GM21390 (cell line): ENCODE results near the gene SLC17A6.

Experiments used
- ATAC-seq: cut with Tn5 transposase; IDR thresholded peaks from one replicate; pipeline ENCODE4 v1.9.1; 2021; ENCODE audit not compliant: unreplicated experiment

SLC17A6 gene

DNA sequence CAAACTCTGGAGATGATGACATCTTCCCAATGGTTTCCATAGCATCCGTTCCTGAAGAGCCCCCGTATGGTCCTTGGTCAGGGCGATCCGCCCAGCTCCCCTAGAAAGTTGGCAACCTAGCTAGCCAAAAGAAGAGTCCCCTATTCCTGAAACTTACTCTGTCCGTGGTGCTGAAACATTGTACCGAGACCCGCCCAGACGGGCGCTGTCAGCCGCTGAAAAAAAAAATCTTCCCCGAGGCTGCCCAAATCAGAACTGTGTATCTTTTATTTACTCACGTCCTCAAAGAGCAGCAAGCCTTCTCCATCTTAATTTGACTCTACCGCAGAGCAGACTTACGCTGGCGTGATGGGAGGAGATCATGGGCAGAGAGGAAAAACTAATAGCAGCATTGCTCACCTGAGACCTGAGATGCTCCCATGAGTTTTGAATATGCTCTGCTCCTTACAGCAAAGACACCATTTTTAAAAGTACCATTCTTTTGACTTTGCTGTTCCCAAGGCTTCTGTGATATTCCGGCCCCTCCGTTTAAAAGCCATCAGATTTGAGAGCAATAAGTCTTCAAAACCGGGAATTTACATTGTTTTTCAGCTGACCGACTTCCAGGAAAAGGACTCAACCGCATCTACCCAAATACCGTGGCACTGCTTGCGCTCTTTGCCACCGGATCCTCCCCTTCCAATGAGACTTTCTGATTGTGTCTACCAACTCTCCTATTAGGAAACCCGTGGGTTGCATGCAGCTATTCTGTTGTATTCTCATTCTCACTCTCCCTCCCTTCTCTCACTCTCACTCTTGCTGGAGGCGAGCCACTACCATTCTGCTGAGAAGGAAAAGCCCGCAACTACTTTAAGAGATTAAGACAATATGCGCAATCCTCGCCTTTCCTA, at the start of gene SLC17A6:
TSS of gene SLC17A6 (plus strand) at position 786 of the 890 bp plus-strand sequence. CDS start 153 bp downstream, outside the sequence.
- no peak for ATAC-seq

DNA sequence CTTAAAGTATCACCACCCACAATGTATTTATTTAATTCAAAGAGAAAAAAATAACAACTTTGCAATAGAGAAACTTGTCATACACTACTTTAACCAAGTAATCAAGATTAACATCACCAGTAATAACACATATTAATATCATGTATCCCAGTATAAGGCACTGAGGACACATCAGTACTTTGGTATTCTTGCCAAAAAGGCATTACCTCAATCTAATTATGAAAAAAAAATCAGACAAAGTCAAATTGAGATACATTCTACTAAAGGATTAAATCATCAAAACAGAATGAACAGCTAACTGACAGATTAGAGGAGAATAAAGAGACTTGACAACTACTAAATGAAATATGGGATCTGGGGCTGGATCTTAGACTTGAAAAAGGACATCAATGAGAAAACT, 35.8 kb upstream of the SLC17A6 start:
- ATAC-seq, result no peak

DNA sequence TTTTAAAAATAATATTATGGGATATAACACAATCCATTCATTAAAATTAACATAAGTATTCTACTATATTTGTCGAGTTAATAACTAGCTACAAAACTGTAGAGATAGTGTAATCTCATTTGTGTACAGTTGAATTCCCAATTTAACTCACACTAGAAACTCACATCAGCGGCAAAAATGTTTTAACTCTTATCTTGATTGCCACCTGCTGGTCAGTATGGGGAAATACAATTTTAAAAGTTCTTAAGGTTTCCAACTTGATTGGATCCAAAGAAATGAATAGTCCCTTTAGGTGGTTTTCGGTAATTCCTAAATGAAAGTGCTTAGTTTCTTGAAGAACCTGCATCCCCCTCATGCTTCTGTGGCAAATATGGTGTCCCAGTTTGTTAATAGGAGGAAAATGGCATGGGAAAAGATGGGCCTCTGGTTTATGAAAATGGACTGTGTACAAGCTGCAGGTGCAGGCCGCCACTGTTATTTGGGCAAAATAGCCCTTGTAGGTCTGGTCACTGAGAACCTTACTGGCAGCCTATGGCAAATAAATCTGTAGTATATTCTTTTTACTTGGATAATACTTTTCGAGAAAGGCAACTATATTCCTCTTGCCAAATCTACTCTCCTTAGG, 33.7 kb upstream of the SLC17A6 start:
- ATAC-seq, result peak; percentile 55

DNA sequence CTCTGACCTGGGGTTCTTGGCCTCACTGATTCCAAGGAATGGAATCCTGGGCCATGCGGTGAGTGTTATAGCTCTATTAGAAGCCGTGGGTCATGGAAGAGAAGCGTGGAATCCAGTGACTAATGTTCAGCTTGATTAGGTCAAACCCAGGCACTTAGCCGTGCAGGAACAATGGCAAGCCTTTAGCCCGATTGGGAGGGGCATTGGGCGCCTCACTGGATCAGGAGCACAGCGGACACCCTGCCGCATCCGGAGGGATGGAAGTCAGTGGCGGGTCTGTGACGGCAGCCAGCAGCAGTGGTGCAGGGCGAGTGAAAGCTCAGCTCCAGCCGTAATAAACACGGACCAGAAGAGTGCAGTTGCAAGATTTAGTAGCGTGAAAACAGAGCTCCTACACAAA, 20.5 kb upstream of the SLC17A6 start:
- no peak for ATAC-seq

DNA sequence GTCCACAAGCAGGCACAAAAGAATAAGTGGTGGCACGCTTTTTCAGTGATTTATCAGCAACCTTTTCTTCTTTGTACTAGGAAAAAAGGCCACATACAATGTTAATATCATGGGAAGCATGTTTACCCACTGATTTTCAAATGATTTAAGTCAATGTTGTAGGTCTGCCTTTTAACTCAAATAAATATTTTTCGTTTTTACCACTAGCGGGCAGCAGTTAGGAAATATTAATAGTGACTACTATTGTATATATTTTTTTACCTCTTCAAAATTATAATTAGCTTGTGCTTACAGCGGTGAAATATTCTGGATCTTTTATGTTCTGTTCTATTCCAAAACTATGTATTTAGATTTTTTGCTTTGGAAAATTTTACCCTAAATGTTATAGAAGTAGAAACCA, 6.4 kb upstream of the SLC17A6 start:
- no peak for ATAC-seq

DNA sequence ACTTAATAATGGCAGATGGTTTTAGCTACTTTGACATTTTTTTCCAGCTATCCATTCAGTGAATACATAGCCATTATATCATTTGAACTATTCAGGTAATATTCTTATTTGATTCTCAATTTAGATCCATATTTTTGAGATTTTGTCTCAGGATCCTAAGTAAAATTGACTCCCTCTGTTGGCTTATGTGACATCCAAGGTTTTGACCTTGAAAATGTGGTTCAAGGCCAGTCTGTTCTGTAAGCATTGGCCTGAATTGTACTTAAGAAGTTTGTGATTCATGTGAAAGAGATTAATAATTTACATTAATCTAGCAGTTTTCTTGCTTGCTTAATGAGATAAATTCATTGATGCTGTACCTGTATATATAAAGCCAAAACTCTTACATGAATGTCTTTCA, 1.6 kb upstream of the SLC17A6 start:
- ATAC-seq, result no peak

DNA sequence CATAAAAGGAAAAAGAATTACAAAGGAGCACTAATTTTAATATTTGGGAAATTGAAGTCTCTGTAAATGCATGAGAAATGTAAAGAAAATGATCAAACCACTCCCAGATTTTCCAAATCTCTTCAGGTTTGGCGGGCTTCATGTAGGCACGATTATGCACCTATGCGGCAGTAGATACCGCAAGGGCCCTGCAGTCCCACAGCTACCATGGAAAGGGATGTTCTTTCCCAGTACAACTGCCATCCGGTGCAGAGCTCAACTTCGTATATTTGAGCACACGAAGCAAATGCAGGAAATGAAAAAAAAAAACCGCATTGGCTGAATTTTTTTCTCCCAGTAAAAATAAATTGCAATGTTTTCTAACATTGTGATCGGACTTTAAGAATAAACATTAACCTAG, 1.4 kb downstream of the SLC17A6 start:
- ATAC-seq, result no peak

DNA sequence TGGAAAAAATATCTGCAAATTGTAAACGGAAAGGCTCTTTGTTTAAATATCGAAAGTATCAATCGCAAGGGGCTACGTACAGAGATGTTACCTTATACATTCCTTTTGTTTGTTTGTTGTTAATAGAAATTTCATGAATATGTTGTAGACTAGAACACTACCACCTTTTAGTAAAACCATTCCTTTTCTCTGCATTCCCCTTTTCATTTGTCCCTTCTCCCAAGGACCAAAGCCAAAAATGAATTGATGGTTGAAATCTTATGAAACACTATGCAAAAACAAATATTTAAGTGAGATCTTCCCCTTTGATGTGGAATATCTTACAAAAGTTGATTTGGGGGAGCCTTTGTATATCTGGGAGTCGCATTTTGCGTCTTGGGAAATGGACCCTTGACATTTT, 2.1 kb downstream of the SLC17A6 start:
- no peak for ATAC-seq

DNA sequence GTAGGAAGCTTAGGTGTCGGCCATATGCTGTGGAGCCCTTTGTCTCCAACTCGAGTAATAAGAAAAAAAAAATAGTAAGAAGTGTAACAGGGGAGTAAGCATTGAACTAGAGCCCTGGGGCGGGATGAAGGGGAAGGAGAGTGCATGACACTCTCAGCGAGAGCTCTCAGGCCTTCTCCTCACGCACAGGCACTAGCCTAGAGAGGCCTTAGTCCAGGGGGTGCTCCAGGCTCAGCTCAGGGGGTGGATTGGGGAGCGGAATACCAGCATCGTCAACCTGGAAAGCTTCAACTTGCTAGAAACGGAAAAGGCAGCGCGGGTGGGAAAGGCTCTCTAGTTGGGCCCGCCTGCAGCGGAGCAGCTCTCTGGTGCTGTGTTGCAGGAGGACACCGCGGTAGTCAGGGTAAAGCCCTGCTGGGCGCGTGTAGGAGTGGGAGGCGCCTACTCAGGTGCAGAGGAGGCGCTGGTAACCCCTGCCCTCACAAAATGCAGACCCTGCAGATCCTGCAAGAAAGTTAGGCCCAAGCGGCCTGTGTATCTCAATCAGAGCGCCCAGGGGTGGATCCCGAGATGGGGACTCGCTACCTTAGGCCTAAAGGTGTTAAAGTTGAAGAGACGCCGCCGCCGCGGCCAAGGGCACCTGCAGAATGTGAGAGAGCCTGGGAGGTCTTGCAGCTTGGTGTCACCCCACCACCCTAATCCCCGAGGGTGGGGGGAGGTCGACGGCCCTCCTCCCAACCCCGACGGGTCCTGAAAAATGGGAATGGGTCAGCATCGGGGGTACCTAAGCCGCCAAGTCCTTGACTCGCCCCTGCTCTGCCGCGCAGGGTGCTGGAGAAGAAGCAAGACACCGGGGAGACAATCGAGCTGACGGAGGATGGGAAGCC, 2.8 kb downstream of the SLC17A6 start:
- ATAC-seq, result no peak

DNA sequence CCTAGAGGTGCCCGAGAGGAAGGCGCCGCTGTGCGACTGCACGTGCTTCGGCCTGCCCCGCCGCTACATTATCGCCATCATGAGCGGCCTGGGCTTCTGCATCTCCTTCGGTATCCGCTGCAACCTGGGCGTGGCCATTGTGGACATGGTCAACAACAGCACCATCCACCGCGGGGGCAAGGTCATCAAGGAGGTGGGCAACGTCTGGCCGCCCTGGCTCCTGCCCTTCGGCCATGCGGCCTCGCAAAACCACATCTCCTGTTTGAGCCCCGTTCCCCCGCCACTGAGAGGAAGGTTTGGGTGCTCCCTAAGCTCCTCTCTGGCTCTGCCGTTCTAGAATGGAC, 3.4 kb downstream of the SLC17A6 start:
- no peak for ATAC-seq

DNA sequence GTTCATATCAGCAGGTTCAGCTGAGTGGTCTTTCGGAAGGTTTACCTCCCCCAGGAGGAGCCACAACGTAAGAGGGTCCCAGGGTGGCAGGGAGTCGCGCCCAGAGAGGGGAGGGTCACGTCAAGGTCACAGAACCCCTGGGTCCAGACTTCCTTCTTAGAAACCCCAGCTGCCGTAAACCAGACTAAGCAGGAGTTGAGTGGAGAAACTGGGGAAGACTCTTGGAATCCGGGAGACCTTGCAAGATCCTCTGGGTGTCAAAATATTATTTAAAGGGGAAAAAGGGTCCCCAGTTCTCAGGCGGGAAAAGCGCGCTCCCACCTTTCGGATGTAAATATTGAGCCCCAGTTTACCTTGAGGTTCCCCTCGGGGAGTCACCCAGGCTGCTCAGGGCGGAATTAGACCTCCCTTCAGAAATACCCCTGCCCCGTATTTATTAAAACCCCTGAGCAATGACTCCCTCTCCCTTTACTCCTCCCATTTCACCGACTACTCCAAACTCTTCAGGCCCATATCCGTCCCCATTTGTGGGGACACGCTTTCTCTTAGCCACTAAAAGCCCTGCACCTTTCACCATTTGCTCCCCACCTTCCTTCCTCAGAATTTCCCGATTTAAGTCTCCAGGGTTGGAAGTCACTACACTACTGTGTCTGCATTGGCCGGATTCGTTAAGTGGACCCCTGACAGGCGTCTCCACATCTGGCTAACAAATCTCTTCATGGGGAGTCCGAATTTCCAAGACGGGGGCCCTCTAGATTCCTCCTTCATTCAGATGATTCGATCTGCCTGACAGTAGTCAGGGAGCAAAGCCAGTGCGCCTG, 4.2 kb downstream of the SLC17A6 start:
- ATAC-seq, result no peak

DNA sequence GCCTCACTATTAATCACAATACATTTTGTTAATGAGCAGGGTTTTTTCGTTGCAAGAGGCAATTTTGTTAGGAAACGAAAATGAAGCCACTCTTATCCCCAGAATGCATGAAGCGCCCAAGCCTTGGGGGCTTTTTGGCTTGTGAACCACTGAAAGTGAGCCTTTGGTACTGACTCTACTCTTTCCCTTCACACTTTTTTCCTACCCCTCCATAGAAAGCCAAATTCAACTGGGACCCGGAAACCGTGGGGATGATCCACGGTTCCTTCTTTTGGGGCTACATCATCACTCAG, 4.8 kb downstream of the SLC17A6 start:
- ATAC-seq, result no peak

DNA sequence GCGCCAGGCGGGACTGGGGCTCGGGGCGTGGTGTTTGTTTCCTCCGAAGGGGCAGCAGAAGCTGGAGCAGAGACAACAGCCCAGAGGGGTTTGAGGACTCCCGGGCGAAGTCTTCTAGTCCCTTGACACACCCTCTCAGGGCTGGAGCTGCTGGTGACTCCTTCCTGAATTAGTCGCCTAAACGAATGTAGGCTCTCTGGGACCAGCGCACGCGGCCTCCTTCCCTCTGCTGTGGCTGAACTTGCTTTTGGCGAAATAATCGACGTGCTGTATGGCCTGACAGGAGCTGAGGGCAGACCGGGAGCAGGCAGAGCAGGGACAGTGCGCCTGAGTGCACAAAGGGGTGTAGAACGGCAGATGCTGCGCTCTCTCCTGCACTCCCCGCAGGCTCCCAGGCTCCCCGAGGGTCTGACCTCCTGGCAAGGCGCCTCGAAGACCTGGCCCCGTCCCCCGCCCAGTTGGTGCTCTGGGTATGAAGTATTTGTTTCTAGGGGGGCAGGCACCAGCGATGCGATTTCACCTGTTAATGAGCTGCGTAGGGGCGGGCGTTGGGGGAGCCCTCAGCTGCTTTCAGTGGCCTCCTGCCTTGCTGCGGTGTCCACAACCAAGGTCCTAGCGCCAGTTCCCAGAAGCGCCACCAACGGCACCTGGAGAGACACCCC, 5.3 kb downstream of the SLC17A6 start:
- ATAC-seq, result no peak

DNA sequence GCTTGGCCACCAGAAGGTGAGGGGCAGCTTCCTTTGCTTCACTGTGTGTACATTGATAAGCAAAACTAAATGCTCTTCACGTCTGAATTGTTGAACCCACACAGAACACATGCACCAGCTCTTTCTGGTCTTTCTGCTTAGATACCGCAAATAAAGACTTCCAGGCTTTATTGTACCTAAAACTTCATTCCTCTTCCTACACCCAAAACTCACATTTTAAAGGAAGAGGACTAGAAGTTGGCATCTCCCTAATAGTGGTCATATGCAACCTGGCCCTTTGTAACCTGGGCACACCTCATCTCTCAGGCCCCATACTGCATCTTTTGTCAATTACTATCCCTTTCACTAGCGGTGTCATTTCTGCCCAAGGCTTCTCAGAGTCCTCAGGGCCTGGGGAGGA, 5.9 kb downstream of the SLC17A6 start:
- ATAC-seq, result no peak

DNA sequence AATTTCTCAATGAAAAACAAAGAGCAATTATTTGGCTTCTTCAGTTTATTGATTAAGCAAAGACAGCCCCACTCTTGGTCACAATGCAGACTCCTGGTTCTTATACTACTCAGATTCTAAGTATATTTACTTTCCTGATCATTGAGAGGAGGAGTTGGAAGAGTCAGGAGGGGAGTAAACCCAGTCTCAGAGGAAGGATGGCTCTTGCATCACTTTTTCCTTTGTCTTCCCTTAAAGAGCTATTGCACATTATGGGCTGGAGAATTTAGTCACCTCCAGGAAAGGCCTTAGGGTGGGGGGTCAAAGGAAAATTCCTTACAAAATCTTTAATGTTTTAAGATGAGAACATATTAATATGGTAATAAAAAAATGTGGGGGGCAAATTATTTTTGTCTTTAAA, 8.1 kb downstream of the SLC17A6 start:
- ATAC-seq, result no peak

DNA sequence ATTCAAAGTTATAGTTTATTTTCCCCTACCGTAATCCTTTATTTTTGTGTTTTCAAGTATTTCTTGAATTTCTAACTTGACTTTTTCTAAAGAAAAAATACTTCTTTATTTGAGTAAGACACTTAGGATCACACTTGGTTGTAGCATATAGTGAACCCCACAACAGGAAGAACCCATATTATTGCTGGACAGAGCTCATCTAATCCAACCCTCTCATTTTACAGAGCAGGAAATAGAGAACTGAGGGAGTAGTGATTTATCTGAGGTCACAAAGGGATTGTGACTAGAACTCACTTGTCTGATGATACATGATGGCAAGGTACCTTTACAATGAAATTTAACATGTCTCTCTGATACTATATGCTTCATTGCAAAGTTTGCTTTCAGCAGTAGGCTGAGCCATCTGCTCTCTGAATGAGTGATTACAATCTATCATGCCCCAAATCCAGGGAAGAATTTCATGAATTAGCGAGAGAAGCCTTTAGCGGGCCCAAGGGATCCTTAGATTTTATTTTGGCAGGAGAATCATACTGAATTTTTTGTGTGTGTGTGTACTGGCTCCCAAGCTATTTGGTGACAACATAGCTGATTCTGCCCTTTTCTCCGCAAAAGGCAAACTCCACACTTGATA, 9.8 kb downstream of the SLC17A6 start:
- ATAC-seq, result no peak

DNA sequence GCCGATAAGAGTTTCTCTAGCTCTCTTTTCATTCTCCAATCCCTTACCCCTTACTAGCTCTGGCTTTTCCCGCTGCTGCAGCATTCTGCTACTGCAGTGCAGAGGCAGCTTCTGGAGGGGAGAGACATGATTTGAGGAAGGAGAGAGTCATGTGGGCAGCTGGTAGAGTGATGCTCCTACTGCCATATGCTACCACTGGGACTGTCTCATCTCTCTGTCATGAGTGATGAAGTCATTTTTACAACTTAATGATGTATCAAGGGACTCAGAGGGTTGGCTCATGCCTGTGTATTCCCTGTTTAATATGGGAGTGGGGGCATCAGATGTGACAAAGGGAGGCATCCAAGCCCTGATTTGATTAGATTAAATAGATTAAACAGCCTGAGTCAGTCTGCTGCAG, 11.3 kb downstream of the SLC17A6 start:
- ATAC-seq, result no peak

DNA sequence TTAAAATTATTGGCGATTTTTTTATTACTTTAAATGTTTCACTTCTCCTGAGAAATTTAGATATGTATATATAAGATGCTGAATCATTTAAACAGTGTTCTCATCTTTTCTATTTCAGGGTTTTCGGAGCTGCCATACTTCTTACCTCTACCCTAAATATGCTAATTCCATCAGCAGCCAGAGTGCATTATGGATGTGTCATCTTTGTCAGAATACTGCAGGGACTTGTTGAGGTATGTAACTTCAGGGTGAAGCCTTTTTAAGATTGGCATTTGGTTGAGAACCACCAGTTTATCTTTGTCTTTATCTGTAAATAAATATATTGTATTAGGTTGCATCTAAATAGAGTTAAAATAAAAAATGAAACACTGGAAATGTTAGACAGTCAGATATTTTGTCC, 21.1 kb downstream of the SLC17A6 start:
- ATAC-seq, result no peak

DNA sequence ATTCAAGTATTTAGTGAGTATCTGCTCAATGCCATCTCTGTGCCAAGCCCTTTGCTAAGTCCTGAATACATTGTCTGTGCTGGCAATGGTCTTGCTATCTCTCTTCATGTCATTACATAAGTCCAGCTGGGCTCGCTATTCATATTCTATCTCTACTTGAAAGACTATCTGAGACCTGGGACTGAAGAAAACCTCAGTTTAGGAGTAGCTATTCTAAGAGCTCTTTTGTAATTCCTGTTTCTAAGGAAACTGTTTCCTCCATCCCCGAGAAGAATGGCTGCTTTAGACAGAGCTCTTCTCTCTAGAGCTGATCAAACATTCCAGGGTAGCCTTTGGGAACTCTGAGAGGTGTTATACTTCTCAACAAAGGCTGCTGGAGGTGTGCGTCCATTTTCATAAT, 33.0 kb downstream of the SLC17A6 start:
- no peak for ATAC-seq

DNA sequence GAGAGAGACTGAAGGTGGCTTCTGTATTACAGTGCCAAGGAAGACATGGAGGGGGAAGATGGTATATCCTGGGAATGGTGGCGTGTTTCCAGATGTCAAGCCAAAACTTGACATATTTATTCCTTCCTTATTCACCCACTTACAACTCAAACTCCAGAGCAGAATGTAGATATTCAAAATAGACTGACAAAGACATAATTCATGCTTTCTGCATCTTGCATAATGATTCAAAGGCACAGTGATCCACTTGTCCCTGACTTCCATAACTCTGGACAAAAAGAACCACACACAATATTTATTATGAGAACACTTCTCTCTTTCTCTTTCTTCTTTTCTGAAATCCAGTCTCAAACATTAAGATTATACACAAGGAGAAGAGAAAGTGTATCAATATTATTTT, 48.9 kb downstream of the SLC17A6 start:
- ATAC-seq, result no peak
